ENCODE results near the gene CIRBP.

The CIRBP gene

DNA sequence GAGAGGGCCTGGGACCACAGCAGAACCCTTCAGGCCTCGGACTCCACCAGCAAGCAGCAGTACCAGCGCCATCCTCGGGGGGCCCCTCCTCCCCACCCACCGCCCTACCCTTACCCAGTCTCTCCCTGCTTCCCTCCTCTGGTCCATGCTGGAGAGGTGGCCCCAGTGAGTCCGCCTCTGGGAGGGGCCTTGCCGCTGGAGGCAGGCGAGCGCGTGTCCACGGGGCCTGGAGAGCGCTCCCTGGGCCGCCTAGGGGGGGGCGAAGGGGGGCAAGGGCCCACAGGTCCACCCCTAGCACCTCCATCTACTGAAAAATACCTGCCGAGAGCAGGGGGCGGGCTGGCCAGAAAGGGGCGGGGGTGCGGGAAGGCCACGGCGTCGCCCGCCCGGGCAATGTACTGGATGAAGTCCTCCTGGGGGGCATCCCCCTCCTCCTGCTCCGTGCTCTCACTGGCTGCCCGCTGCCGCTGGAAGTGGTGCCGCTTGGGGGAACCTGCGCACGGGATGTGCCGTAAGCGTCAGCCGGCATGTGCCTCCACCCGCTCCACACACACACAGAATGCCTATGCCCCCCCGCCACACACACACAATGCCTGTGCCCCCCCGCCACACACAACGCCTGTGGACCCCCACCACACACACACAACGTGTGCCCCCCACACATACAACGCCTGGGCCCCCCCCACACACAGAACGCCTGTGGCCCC, 38.2 kb upstream of the CIRBP start:
- DNase-seq (ENCODE audit: low read depth in 2 of 2), result no peak

DNA sequence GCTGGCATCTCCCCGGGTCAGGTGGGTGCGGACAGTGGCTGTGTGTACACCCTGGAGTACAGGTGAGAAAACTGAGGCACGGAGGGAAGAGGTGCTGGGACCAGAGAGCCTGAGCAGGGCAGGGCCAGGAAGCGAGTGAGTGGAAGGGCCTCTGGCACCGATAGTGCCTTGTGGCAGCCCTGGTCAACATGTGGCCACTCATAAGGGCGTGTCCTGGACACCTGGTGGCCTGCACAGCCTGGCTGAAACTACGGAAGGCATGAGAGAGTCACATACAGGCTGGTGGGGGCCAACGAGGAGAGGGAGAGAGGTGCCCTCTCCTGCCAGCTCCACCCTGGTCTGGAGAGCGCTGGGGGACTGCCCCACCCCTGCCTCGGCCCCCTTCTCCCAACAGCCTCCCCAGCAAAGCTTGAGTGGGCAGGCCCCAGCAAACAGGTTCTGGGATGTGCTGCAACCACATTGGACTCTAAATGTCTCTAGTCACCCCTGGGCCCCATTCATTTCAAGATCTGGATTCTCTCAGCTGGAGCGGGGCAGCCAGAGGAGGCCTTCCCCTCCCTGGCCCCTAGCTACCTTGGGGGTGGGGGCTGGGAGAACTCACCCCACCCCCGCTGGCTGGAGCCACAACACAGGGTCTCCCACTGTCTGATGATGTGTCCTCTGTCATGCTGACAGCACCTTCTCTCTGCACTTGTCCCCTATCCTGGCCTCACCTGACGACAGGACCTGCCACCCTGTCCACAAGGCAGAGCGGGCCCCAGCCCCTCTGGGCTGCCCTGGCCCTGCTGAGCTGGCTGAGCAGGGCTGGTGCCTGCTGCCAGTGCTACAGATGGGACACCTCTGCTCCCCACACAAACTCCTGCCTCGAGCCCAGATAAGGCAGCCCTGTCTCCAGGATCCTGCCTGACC, 37.1 kb upstream of the CIRBP start:
- DNase-seq (ENCODE audit: low read depth in 2 of 2), result no peak

DNA sequence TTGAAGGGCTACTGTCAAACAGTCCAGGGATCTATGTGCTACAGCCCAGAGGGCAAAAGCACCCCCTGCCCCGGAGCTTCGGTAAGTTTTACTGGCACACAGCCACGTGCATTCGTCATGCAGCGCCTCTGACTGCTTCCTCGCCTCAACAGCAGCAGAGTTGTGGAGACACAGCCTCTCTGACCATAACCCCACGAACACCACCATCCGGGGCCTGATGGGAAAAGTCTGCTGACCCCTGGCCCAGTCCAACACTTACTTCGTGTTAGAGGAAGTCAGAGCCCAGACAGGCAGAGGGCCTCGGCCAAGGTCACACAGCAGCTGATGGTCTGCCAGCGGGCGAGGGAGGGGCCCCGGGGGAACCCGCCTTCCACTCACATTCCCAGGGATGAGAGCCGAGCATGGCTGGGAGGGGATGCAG, 36.5 kb upstream of the CIRBP start:
- no peak for DNase-seq (ENCODE audit: low read depth in 2 of 2)

DNA sequence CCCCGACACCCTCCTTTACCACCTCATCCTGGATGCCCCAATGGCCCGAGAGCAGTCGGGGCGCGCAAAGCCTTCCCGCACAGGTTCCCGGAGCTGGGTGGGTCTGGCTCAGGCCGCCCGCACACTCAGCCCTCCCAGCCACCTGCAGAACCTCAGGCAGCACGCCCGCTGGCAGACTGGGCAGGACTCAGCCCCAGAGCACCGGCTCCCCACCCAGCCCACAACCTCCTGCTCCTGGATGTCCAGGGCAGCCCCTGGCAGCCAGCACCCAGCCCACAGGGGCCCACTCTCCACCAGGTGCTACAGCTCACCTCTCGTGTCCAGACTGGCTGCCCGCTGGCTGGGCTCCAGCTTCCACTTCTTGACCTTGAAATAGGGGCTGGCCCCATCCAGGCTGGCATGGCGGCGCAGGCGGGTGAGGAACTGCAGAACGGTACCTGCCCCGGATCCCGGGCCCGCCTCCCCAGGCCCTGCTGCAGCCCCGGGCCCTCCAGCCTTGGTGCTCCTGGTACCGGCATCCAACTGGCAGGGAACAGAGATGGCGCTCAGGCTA, 35.9 kb upstream of the CIRBP start:
- DNase-seq (ENCODE audit: low read depth in 2 of 2), result no peak

DNA sequence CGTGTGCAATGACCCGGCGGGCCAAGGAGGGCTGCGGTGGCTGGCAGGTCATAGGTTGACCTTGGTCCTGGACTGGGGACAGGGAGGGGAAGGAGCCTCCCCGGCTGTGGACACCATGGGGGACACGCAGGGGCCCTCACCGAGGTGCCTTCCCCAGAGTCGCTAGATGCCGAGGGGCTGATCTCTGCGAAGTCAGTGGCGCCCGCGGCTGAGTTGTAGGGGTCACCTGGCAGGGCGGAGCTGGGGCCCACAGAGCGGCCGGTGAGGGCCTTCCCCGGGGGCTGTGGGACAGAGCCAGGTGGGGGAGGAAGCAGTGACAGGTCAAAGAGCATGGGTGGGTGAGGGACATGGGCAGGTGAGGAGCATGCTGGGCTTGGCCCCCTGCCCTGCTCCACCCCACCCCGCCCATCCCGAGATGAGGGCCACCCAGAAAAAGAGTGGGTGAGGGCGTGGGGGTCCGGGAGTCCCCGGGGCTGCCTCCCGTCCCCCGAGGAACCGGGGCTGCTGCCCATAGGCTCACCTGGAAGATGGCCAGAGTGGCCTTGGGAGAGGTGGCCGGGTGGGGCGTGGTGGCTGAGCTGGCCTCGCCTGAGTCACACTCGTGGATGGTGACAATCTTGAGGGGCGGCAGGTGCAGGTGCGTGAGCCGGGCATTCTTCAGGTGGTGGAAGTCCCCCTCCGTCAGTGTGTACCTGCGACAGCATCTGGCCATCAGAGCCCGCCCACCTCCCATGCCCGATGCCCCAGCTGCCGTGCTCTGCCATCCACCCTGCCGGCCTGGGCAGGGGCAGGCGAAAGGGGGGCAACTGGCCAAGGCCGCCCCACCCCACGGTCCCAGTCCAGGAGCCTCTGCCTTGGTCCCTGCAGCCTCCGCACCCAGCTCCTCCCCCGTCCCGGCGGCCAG, 34.8 kb upstream of the CIRBP start:
- no peak for DNase-seq (ENCODE audit: low read depth in 2 of 2)

DNA sequence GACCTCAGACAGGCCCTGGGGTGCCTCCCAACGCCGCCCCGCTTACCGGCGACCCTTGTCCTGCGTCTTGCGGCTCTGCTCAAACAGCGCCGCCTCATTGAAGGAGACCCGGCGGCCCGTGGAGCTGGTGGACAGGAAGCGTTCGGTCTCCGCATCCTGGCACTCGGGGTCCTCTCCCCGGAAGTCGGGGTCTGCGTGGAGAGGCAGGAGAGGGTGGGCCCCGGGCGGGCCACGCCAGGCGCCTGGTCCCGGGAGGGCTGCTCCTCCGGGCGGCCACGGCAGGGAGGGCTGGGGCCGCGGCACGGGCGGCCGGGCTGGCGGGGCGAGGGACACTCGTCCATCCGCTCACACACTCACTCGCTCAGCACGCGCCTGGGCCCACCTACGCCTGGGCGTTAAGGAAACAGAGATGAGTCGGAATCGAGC, 34.2 kb upstream of the CIRBP start:
- DNase-seq (ENCODE audit: low read depth in 2 of 2), result no peak

DNA sequence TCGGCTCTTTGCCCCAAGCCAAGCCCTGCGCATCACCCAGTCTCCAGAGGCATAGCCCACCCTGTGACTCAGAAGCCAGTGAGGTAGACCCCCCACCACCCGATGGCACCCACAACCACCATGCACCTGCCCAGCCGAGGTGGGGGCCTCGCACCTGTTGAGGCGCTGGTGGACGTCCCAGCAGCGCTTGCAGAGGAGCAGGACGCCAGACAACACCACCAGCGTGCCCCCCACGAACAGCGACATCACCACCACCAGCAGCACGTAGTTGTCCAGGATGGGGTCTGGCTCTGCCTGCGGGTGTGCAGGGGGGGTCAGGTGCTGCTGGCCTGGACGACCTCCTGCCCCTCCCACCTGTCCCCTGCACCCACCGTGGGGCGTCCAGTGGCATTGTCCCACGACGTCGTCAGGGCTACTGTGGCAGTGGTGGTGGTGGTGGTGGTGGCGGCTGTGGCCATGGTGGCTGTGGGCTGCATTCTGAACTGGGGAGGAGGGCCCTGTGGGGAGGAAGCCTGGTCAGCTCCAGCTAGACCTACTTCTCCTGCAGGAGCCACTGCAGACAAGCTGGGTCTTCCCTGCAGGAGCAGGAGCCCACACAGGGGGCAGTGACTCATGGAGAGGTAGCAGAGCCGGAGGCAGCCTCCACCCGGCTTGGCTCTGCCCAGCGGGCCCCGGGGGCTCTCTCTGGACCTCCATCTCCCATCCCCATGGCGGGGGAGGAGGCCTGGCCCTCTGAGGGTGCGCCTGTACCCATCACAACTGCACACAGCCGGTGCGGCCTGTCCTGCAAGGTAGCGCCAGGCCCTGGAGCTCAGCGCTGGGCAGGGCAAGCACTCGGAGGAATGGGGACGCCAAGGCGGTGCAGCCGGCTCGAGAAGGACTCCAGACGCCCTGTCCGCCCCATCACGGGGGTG, 33.2 kb upstream of the CIRBP start:
- DNase-seq (ENCODE audit: low read depth in 2 of 2), result no peak

DNA sequence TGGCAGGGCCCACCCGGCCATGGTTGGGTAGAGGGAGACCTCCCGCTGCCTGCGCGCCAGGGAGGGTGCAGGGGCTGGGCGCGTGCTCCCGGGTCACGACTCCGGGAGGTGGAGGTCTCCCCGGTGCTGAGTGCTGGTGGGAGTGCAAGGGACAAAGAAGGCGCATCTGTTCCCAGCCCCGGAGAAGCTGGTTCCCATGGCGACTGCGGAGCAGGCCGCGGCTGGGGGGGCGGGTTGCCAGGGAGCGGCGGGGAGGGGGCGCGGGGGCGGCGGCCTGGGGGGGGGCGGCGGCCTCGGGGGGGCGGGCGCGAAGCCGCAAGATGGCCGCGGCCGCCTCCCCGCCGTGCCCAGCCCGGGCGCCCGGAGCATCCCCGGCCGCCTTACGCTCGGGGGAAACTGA, 32.6 kb upstream of the CIRBP start:
- DNase-seq (ENCODE audit: low read depth in 2 of 2), result no peak

DNA sequence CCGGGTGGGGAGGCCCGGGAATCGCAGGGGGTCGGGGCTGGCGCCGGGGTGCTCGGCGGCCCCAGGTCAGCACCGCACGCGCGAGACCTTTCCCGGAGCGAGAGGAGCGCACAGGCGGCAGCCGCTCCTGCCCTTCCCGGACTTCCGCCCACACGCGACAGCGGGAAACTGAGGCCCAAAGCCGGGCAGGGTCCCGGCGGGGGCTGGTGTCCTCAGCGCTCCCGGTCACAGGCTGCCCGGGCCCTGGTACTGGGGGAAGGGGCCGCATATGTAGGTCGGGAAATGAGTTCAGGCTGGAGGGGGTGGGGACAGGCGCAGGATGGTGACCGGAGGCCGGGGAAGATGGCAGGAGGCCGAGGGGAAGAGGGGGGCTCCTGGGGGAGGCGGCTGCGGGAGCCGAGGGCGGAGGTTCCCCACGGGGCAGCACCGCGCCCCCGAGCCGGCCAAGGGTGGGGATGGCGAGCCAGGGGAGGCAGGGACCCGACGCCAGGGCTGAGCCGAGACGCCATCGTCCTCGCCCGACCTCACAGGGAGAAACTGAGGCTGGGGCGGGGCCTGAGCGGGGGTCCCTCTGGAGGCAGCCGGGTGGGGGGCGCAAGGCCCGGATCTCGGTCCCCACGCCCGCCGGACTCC, 32.0 kb upstream of the CIRBP start:
- no peak for DNase-seq (ENCODE audit: low read depth in 2 of 2)

DNA sequence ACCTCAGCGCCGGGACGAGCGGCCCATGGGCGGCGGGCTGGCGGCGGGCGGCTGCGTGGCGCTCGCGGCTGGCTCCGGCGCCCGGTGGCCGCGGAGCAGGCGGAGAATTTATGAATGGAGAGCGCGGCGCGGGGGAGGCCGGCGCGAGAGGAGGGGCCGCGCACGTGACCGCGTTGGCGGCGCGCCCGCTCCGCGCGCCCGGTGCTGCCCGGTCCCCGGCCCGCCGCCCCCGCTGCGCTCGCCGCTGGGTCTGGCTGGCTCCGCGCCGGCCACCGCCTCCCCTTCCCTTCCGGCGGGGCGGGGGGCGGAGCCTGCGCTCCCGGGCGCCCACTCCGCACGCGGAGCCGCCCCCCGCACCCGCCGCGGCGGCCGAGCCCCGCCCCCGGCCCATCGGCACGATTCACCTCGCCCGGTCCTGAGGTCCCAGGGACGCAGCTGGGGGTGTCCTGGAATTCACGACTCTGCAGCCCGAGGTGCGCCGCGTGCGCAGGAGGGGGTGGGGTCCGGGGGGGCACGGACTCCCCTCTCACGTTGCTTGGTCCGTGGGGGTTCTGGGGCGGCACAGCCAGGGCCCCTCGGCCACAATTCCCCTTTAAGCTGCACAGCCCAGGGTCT, 31.3 kb upstream of the CIRBP start, which contains the start of gene CBARP:
CBARP (minus strand) TSS at position 252 of the 615 bp plus-strand sequence. CDS start 1,905 bp downstream, outside the sequence.
- DNase-seq (ENCODE audit: low read depth in 2 of 2), result no peak

DNA sequence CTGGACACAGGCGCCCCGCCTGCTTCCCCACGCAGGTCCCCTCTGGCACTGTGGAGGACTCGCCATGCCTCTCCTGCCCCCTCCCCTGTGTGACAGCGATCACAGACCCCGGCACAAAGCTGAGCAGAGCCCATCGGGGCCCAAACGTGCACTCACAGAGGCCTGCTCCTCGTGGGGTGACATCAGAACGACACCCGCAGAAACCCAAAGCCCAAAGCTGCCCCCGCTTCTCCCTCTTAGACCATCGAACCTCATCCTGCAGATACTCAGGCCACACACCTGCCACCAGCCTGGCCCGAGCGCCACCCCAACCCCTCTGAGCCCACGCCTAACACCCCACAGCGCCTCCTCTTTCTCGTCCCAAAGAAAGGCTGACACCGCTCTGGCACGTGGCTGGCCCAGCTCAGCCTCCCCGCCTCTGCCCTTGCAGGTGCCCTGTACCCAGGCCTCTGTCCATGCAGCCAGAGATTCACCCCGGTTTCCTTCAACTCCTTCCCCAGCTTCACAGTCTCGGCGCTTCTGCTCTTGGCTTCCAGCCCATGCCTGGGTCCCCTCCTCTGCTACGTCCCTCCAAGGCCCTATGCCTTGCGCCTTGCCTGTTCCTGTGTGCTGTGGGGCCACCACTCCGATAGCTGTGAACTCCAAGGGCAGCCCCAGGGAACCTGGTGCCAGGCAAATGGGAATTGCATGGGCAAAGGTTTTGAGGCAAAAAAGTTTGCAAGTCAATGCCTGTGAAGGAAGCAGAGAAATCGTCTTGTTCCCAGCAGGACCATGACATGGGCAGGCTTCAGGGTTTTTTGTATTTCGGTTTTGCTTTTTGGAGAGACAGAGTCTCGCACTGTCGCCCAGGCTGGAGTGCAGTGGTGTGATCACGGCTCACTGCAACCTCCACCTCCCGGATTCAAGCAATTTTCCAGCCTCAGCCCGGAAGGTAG, 30.5 kb upstream of the CIRBP start:
- no peak for DNase-seq (ENCODE audit: low read depth in 2 of 2)

DNA sequence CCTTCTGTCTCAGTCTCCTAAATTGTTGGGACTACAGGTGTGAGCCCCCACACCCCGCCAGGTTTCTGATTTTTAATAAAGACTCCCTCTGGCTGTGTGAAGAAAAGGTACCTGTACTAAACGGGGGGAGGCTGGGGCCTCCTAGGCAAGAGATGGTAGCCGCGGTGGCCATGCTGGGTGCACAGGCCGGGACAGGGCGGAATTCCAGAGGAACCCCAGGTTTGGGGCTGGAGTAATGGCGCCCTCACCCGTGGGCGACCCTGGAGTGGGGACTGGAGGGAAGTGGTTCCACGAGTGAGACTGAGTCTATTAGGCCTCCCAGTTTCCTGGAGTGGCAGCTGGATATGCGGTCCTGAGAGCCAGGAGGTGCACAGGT, 29.7 kb upstream of the CIRBP start:
- no peak for DNase-seq (ENCODE audit: low read depth in 2 of 2)

DNA sequence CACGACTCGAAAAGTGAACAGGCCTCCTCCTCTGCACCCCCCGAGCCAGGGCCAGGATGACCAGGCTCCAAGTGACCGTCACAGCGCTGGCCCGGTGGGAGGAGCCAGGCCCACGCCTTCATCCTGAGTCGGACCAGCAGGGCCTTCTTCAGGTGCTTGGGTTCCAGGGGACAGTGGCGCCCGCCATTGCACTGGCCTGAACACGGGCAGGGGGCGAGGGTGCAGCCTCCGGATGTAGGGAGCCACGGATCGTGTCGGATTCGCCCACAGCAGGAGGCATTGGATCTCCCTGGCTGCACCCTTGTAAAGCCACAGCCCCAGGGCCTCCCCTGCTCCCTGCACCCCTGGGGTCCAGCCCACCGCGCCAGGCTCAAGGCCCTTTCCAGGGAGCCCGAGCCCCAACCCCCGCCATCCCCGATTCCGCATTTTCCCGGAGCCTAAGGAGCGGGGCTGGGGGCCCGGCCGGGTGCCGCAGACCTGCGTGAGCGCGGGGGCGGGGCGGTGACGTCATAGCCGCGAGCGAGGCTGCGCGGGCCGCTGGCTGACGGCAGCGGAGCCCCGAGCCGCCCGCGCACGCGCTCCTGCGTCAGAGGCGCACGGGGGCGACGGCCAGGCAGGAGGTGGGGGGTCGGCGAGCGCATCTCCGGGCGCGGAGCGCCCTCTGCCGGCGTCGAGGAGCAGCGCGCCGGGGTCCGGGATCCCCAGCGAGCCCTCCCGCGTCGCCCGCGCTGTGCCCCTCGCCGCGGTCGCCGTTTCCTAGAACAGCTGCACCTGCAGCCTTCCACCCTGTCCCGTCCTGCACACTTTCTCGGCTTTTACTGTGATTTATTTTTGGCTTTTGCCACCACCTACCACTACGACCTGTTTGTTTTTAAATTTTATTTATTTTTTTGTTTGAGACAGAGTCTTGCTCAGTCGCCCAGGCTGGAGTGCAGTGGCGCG, 29.1 kb upstream of the CIRBP start:
- DNase-seq (ENCODE audit: low read depth in 2 of 2), result peak; percentile 80 to 87

DNA sequence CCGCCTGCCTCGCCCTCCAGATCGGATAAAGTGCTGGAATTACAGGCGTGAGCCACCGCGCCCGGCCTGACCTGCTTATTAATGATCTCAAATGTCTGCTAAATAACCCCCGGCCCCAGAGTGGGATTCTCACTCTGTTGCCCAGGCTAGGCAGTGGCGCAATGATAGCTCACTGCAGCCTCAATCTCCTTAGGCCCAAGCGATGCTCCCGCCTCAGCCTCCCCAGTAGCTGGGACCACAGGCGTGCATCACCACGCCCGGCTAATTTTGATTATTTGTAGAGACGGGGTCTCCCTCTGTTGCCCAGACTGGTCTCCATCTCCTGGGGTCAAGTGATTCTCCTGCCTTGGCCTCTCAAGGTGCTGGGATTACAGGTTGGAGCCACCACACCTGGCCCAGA, 28.2 kb upstream of the CIRBP start:
- no peak for DNase-seq (ENCODE audit: low read depth in 2 of 2)

DNA sequence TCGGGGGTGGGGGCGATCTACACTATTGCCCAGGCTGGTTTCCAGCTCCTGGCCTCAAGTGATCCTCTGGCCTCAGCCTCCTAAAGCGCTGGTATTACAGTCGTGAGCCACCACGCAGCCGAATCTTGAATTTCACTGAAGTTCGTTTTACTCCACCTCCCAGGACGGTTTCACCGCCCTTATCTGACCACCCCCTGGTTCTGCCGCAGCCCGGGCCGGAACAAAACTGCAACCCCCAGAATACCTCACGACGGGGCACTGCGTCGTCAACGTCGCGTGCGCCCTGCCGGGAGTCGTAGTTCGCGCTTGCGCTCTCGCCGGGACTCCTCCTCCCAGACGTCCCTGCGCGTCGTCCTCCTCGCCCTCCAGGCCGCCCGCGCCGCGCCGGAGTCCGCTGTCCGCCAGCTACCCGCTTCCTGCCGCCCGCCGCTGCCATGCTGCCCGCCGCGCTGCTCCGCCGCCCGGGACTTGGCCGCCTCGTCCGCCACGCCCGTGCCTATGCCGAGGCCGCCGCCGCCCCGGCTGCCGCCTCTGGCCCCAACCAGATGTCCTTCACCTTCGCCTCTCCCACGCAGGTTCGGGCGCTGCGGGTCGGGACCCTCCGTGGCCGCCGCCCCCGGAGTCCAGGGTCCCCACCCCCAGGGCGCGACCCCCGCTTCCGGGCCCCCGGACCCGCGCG, 27.6 kb upstream of the CIRBP start, which contains the start of gene ATP5F1D:
ATP5F1D (plus strand) TSS at position 335 of the 679 bp plus-strand sequence; CDS start at position 435, 100 bp downstream.
- peak; percentile 77 to 81 for DNase-seq (ENCODE audit: low read depth in 2 of 2)

Measured in stimulated activated CD4-positive, alpha-beta T cell treated with anti-CD3 and anti-CD28 coated beads, Interleukin-1b, Interleukin-23, amount 100 ng/mL, for 1 hour (primary cell).